ENCODE data around the gene SPCS2. TPM values are rescaled to one million over a fixed set of nuclear protein-coding genes. Genes with fewer than 3 reads are reported as not detected.

SPCS2 gene
- total and polyA plus RNA-seq, 2 of the 8 experiments (the other 6 are each of a cell fraction or from before 2014, with no cell fraction given), result 92.7 to 161 TPM

DNA sequence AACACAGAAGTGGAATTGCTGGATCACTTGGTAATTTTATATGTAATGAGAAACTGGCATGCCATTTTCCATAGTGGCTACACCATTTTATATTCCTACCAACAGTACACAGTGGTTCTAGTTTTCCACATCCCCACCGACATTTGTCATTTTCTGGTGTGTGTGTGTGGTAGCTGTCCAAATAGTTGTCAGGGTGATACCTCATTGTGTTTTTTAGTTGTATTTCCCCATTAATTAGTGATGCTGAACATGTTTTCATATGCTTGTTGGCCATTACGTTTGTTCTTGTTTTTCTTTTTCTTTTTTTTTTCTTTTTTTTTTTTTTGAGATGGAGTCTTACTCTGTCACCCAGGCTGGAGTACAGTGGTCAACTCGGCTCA lies 51.9 kb downstream of the SPCS2 start (continued):
- TF ChIP-seq YY1 (IDR thresholded peaks at IDR 0.05; ENCODE audit: low read depth, low read length) (no peak), CREB1 (IDR thresholded peaks at IDR 0.05) (no peak), EGR1 (IDR thresholded peaks at IDR 0.05; ENCODE audit: borderline replicate concordance, low read depth, low read length) (no peak), PHF8 (conservative IDR thresholded peaks at IDR 0.05; ENCODE audit: low read depth, low read length) (no peak)
- TF ChIP-seq, protein P1, sequence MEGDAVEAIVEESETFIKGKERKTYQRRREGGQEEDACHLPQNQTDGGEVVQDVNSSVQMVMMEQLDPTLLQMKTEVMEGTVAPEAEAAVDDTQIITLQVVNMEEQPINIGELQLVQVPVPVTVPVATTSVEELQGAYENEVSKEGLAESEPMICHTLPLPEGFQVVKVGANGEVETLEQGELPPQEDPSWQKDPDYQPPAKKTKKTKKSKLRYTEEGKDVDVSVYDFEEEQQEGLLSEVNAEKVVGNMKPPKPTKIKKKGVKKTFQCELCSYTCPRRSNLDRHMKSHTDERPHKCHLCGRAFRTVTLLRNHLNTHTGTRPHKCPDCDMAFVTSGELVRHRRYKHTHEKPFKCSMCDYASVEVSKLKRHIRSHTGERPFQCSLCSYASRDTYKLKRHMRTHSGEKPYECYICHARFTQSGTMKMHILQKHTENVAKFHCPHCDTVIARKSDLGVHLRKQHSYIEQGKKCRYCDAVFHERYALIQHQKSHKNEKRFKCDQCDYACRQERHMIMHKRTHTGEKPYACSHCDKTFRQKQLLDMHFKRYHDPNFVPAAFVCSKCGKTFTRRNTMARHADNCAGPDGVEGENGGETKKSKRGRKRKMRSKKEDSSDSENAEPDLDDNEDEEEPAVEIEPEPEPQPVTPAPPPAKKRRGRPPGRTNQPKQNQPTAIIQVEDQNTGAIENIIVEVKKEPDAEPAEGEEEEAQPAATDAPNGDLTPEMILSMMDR (IDR thresholded peaks at IDR 0.05; ENCODE audit: control extremely low read depth in 1 of 3, insufficient read depth in 1 of 3, low read depth in 1 of 3, low read length in 3 of 3), result no peak

All from H1 (cell line).